Purkinje cell (primary cell): Measurements from ENCODE around the gene PCDHA9. TPM values are rescaled to one million over a fixed set of nuclear protein-coding genes. Genes with fewer than 3 reads are reported as not detected.

Source experiments
- polyA plus RNA-seq: library from polyadenylated mRNA; unstranded; fragments of >200 nt; fragmentation: Nextera tagmentation; gene quantifications from 2 replicates; pipeline ENCODE4 v1.2.1, GENCODE V29; 2014

The PCDHA9 gene
- polyA plus RNA-seq, 1 donor from 2014 or later, result 0.07 TPM

Other genes with a start within 250 kb of the PCDHA9 start
- 3.2 and 5.5 TPM in 2 replicates for gene CD14, start 215.2 kb upstream of the PCDHA9 start, polyA plus RNA-seq
- 0.35 TPM in 1 of 2 replicates, not detected in the other for gene TMCO6, start 208.9 kb upstream of the PCDHA9 start, polyA plus RNA-seq
- gene NDUFA2, start 200.8 kb upstream of the PCDHA9 start, polyA plus RNA-seq, result 580 and 589 TPM in 2 replicates
- gene IK, start 200.6 kb upstream of the PCDHA9 start, polyA plus RNA-seq, result 95.1 and 132 TPM in 2 replicates
- 5.1 and 5.7 TPM in 2 replicates for gene WDR55, start 183.5 kb upstream of the PCDHA9 start, polyA plus RNA-seq
- gene DND1, start 174.8 kb upstream of the PCDHA9 start, polyA plus RNA-seq, result not detected in 2 replicates
- gene HARS1, start 157.0 kb upstream of the PCDHA9 start, polyA plus RNA-seq, result 68.3 and 76.9 TPM in 2 replicates
- 9.2 and 12.1 TPM in 2 replicates for gene HARS2, start 156.9 kb upstream of the PCDHA9 start, polyA plus RNA-seq
- 44.8 and 45.9 TPM in 2 replicates for gene ZMAT2, start 147.9 kb upstream of the PCDHA9 start, polyA plus RNA-seq
- 5.3 and 10.1 TPM in 2 replicates for gene PCDHA1, start 62.2 kb upstream of the PCDHA9 start, polyA plus RNA-seq
- not detected in 2 replicates for gene PCDHA2, start 53.5 kb upstream of the PCDHA9 start, polyA plus RNA-seq
- gene PCDHA3, start 47.3 kb upstream of the PCDHA9 start, polyA plus RNA-seq, result 3.8 TPM in 1 of 2 replicates, not detected in the other
- gene PCDHA4, start 41.3 kb upstream of the PCDHA9 start, polyA plus RNA-seq, result 0.62 and 10.7 TPM in 2 replicates
- gene PCDHA5, start 26.8 kb upstream of the PCDHA9 start, polyA plus RNA-seq, result 1.5 and 6.3 TPM in 2 replicates
- gene PCDHA6, start 20.4 kb upstream of the PCDHA9 start, polyA plus RNA-seq, result 4.0 and 5.4 TPM in 2 replicates
- gene PCDHA7, start 14.1 kb upstream of the PCDHA9 start, polyA plus RNA-seq, result 0.39 and 0.71 TPM in 2 replicates
- 1.4 TPM in 1 of 2 replicates, not detected in the other for gene PCDHA8, start 7.2 kb upstream of the PCDHA9 start, polyA plus RNA-seq
- 13.4 and 23.1 TPM in 2 replicates for gene PCDHA10, start 7.5 kb downstream of the PCDHA9 start, polyA plus RNA-seq
- 2.2 and 2.8 TPM in 2 replicates for gene PCDHA11, start 20.6 kb downstream of the PCDHA9 start, polyA plus RNA-seq
- 1.1 and 1.2 TPM in 2 replicates for gene PCDHA12, start 26.9 kb downstream of the PCDHA9 start, polyA plus RNA-seq
- gene PCDHA13, start 33.7 kb downstream of the PCDHA9 start, polyA plus RNA-seq, result 12.7 and 31.9 TPM in 2 replicates
- 11.6 and 30.0 TPM in 2 replicates for gene PCDHAC1, start 77.9 kb downstream of the PCDHA9 start, polyA plus RNA-seq
- gene PCDHAC2, start 118.1 kb downstream of the PCDHA9 start, polyA plus RNA-seq, result 22.6 and 36.9 TPM in 2 replicates
- not detected in 2 replicates for gene PCDHB1, start 203.0 kb downstream of the PCDHA9 start, polyA plus RNA-seq
- gene PCDHB2, start 246.2 kb downstream of the PCDHA9 start, polyA plus RNA-seq, result 4.7 and 8.3 TPM in 2 replicates